ENCODE data around the gene FAM53B.

Gene FAM53B

GRCh38 chr10:124696446-124697392 is 47.5 kb downstream of the FAM53B start:
- Histone ChIP-seq H3K4me1 (peaks cover 70 to 100% (median 98%) of the 10 kb centered on the region in 10 experiments), H3K4me2 (peak overlapping the region; percentile 84 to 97 (median 91))

GRCh38 chr10:124695259-124695658 is 48.9 kb downstream of the FAM53B start:
- Histone ChIP-seq H3K4me1 (peaks cover 56 to 89% (median 87%) of the 10 kb centered on the region in 10 experiments), H3K9ac (peak overlapping the region in 1 of 11 experiments; percentile 79; a peak in 1 of 22 replicates), H3K27ac (0 out of 22 replicates have a peak overlapping the region, but pooled peaks of 1 of the 11 experiments have one; percentile 88), H4K20me1 (peaks cover 0 to 47% (median 30%) of the 10 kb centered on the region in 11 experiments; a peak in 10 of 22 replicates), H3K36me3 (peaks cover 28 to 64% (median 36%) of the 10 kb centered on the region in 11 experiments), H3K9me3 (replicated peaks in 1 of 11) (no peaks in the 10 kb centered on the region), H3K27me3 (no peaks in the 10 kb centered on the region), H3K4me3 (no peak overlapping the region), H3K4me2 (peak overlapping the region in 9 of 11 experiments; percentile 39 to 97 (median 90); a peak in 16 of 22 replicates)
- no peak for TF ChIP-seq Cebpa-rat (IDR thresholded peaks at IDR 0.05)

More at GRCh38 chr10:124696446-124697392, 47.5 kb downstream of the FAM53B start:
- H3K4me3 ChIP-seq, result peak overlapping the region in 8 of 10 experiments; percentile 15 to 55 (median 38); a peak in 15 of 20 replicates
- no peaks in the 10 kb centered on the region for H3K27me3 ChIP-seq
- H3K36me3 ChIP-seq, result peaks cover 15 to 52% (median 23%) of the 10 kb centered on the region in 11 experiments
- TF ChIP-seq Cebpa-rat (IDR thresholded peaks at IDR 0.05), result no peak
- no peaks in the 10 kb centered on the region for H3K9me3 ChIP-seq (replicated peaks in 1 of 11)
- peak overlapping the region; percentile 39 to 88 (median 80); a peak in 20 of 22 replicates for H3K27ac ChIP-seq
- H4K20me1 ChIP-seq, result peaks cover 0 to 58% (median 31%) of the 10 kb centered on the region in 11 experiments; a peak in 10 of 22 replicates
- peak overlapping the region; percentile 54 to 79 (median 73); a peak in 21 of 22 replicates for H3K9ac ChIP-seq

- H3K9ac ChIP-seq, result 0 out of 22 replicates have a peak overlapping the region, but pooled peaks of 3 of the 11 experiments have one; percentile 0 to 41 (median 8)
- peak overlapping the region in 10 of 11 experiments; percentile 15 to 97 (median 86); a peak in 18 of 22 replicates for H3K4me2 ChIP-seq
- H4K20me1 ChIP-seq, result peaks cover 0 to 47% (median 30%) of the 10 kb centered on the region in 11 experiments; a peak in 10 of 22 replicates
- H3K27ac ChIP-seq, result peak overlapping the region in 4 of 11 experiments; percentile 8 to 49 (median 28); a peak in 4 of 22 replicates
- no peak for TF ChIP-seq Cebpa-rat (IDR thresholded peaks at IDR 0.05)
- H3K27me3 ChIP-seq, result no peaks in the 10 kb centered on the region
- peaks cover 34 to 68% (median 42%) of the 10 kb centered on the region in 11 experiments for H3K36me3 ChIP-seq
- H3K9me3 ChIP-seq (replicated peaks in 1 of 11), result no peaks in the 10 kb centered on the region
- H3K4me1 ChIP-seq, result peaks cover 49 to 85% (median 81%) of the 10 kb centered on the region in 10 experiments
- no peak overlapping the region for H3K4me3 ChIP-seq
Measured at GRCh38 chr10:124694481-124695220, 49.5 kb downstream of the FAM53B start.

- H4K20me1 ChIP-seq, result peaks cover 0 to 43% (median 26%) of the 10 kb centered on the region in 11 experiments; a peak in 10 of 22 replicates
- H3K4me3 ChIP-seq, result no peak overlapping the region
- no peaks in the 10 kb centered on the region for H3K27me3 ChIP-seq
- peaks cover 42 to 72% (median 46%) of the 10 kb centered on the region in 11 experiments for H3K36me3 ChIP-seq
- no peak for TF ChIP-seq Cebpa-rat (IDR thresholded peaks at IDR 0.05)
- H3K4me2 ChIP-seq, result peak overlapping the region; percentile 15 to 97 (median 84); a peak in 18 of 22 replicates
- peak overlapping the region in 4 of 11 experiments; percentile 8 to 49 (median 28); a peak in 6 of 22 replicates for H3K27ac ChIP-seq
- H3K9me3 ChIP-seq (replicated peaks in 1 of 11), result no peaks in the 10 kb centered on the region
- H3K4me1 ChIP-seq, result peaks cover 42 to 81% (median 73%) of the 10 kb centered on the region in 10 experiments
- H3K9ac ChIP-seq, result peak overlapping the region in 5 of 11 experiments; percentile 0 to 41 (median 24); a peak in 3 of 22 replicates
Measured at GRCh38 chr10:124693801-124694416, 50.3 kb downstream of the FAM53B start.

GRCh38 chr10:124693396-124693795 is 50.8 kb downstream of the FAM53B start:
- no peak overlapping the region for H3K4me3 ChIP-seq
- peak overlapping the region in 3 of 11 experiments; percentile 0 to 41 (median 38); a peak in 2 of 22 replicates for H3K9ac ChIP-seq
- peaks cover 43 to 77% (median 50%) of the 10 kb centered on the region in 11 experiments for H3K36me3 ChIP-seq
- H3K27ac ChIP-seq, result 0 out of 22 replicates have a peak overlapping the region, but pooled peaks of 1 of the 11 experiments have one; percentile 10
- peak overlapping the region in 10 of 11 experiments; percentile 23 to 97 (median 86); a peak in 17 of 22 replicates for H3K4me2 ChIP-seq
- H3K27me3 ChIP-seq, result no peaks in the 10 kb centered on the region
- no peak for TF ChIP-seq Cebpa-rat (IDR thresholded peaks at IDR 0.05)
- no peaks in the 10 kb centered on the region for H3K9me3 ChIP-seq (replicated peaks in 1 of 11)
- peaks cover 0 to 38% (median 22%) of the 10 kb centered on the region in 11 experiments; a peak in 10 of 22 replicates for H4K20me1 ChIP-seq
- H3K4me1 ChIP-seq, result peaks cover 37 to 76% (median 68%) of the 10 kb centered on the region in 10 experiments

GRCh38 chr10:124692100-124692446 is 52.1 kb downstream of the FAM53B start:
- Histone ChIP-seq H3K9me3 (replicated peaks in 1 of 11) (no peaks in the 10 kb centered on the region), H3K4me3 (no peak overlapping the region), H3K9ac (no peak overlapping the region), H3K4me1 (peaks cover 35 to 72% (median 59%) of the 10 kb centered on the region in 10 experiments), H3K27me3 (no peaks in the 10 kb centered on the region), H3K36me3 (peaks cover 48 to 89% (median 58%) of the 10 kb centered on the region in 11 experiments), H4K20me1 (peaks cover 0 to 25% (median 11%) of the 10 kb centered on the region in 11 experiments; a peak in 9 of 22 replicates), H3K4me2 (peak overlapping the region in 10 of 11 experiments; percentile 6 to 58 (median 36); a peak in 14 of 22 replicates), H3K27ac (peak overlapping the region in 2 of 11 experiments; percentile 37 to 51; a peak in 2 of 22 replicates)
- no peak for TF ChIP-seq Cebpa-rat (IDR thresholded peaks at IDR 0.05)

GRCh38 chr10:124691421-124692099 is 52.6 kb downstream of the FAM53B start:
- TF ChIP-seq Cebpa-rat (IDR thresholded peaks at IDR 0.05), result no peak
- Histone ChIP-seq H3K9me3 (replicated peaks in 1 of 11) (no peaks in the 10 kb centered on the region), H3K9ac (no peak overlapping the region), H3K4me3 (no peak overlapping the region), H3K27me3 (no peaks in the 10 kb centered on the region), H3K4me2 (peak overlapping the region in 10 of 11 experiments; percentile 6 to 58 (median 36); a peak in 15 of 22 replicates), H3K27ac (peak overlapping the region in 3 of 11 experiments; percentile 25 to 51 (median 37); a peak in 2 of 22 replicates), H3K4me1 (peaks cover 35 to 72% (median 59%) of the 10 kb centered on the region in 10 experiments), H4K20me1 (peaks cover 0 to 21% (median 11%) of the 10 kb centered on the region in 11 experiments; a peak in 7 of 22 replicates), H3K36me3 (peaks cover 50 to 95% (median 62%) of the 10 kb centered on the region in 11 experiments)

Data from BLaER1 treated with 17β-estradiol and CSF1 and Interleukin-3, amounts not matched to agents 10 nM and 100 nM (cell line).